Body of pancreas (tissue), 4 donors: ENCODE results near the gene LHB. TPM values are rescaled to one million over a fixed set of nuclear protein-coding genes. Genes with fewer than 3 reads are reported as not detected.
"Not testable (repeated sequence)": the region's sequence is repeated elsewhere in the genome, so short reads cannot be mapped to it uniquely, and the experiment has no call there.

Source experiments
- ATAC-seq: fragments of 150-250 bp; one replicate; pipeline ENCODE4 v1.9.1; 2016
- DNase-seq, 4 donors: peaks; one replicate each; pipeline ENCODE4 v3.0.0-alpha.2; 2019
- H3K27ac ChIP-seq, 4 donors: fragments of 200-600 bp; sonication (generic); 1 replicate in 3 of 4; 2 replicates in 1 of 4; pipeline versions ENCODE4 v1.5.1 to v1.6.1; 2016 to 2019; ENCODE audit warnings: mild to moderate bottlenecking in 1 of 4, mixed read lengths in 1 of 4, moderate library complexity in 1 of 4
- H3K27me3 ChIP-seq, 2 donors: fragments of 200-600 bp; sonication (generic); one replicate each; pipeline ENCODE4 v1.6.0; 2016; ENCODE audit warnings: mild to moderate bottlenecking in 1 of 2
- H3K36me3 ChIP-seq, 2 donors: fragments of 200-600 bp; sonication (generic); replicated peaks in 1 of 2; 2 replicates each; pipeline ENCODE4 v1.5.1; 2016; ENCODE audit warnings: low read depth in 2 of 2; ENCODE audit not compliant: insufficient read depth in 1 of 2
- H3K4me1 ChIP-seq: fragments of 200-600 bp; sonication (generic); one replicate; pipeline ENCODE4 v1.6.0; 2016
- H3K4me3 ChIP-seq, 2 donors: fragments of 200-600 bp; sonication (generic); 1 replicate in 1 of 2; 2 replicates in 1 of 2; pipeline ENCODE4 v1.5.1; 2016 to 2019
- H3K9me3 ChIP-seq, 3 donors: fragments of 200-600 bp; sonication (generic); 1 replicate in 2 of 3; 2 replicates in 1 of 3; pipeline ENCODE4 v1.5.1; 2016
- POLR2A ChIP-seq, 3 donors: fragments of 450-650 bp; IDR thresholded peaks; one replicate each; pipeline ENCODE4 v1.6.1; 2016; ENCODE audit warnings: antibody characterized with exemption in 3 of 3, mild to moderate bottlenecking in 2 of 3
- WGBS, 2 donors: methylation state at CpG; one replicate each; pipeline ENCODE4 v1.1.5; 2017; 5-methylcytosine and 5-hydroxymethylcytosine counted together
- intact Hi-C: fragments of 100-400 bp; cut with DNase I; formaldehyde crosslinking; loops from one replicate; pipeline ENCODE4 v1.15.1; 2023
- total RNA-seq, 2 donors: library from RNA; depleted of rRNA; stranded (reverse); fragments of >200 nt; gene quantifications; one replicate each; pipeline ENCODE4 v1.1.0, GENCODE V29; 2016
- TF ChIP-seq, protein P1 (sequence below), 7 experiments: fragments of 450-650 bp in 4 of 7; fragments of 200-600 bp in 3 of 7; sonication (generic) in 3 of 7; IDR thresholded peaks; one replicate each; pipeline ENCODE4 v1.5.1; 2016 to 2019; ENCODE audit warnings: antibody characterized with exemption in 7 of 7

LHB gene
- total RNA-seq, 2 donors from 2014 or later = 45.8 TPM; not detected in 1

DNA sequence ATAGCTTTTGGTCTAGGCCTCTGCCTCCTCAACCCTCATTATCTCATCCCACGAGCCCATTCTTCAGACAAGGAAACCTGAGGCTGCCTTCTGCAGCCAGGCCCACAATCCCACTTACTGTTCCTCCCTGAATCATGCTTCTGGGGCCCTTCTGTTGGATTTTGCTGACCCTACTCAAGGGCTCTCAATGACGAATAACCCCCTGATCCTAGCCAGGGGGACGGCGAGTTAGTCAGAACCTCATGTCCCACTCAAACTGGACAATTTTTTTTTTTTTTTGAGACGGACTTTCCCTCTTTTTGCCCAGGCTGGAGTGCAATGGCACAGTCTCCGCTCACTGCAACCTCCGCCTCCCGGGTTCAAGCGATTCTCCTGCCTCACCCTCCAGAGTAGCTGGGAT is 5.2 kb upstream of the LHB start:
- no peaks in the 10 kb centered on the region for H3K9me3 ChIP-seq
- no peak for DNase-seq
- H3K4me3 ChIP-seq = no peak overlapping the region
- intact Hi-C loops = no loop called here
- H3K27me3 ChIP-seq = no peaks in the 10 kb centered on the region
- H3K36me3 ChIP-seq = no peaks in the 10 kb centered on the region
- H3K4me1 ChIP-seq = peaks cover 32% of the 10 kb centered on the region
- H3K27ac ChIP-seq = no peak overlapping the region
- no peak for ATAC-seq
- TF ChIP-seq, protein P1, sequence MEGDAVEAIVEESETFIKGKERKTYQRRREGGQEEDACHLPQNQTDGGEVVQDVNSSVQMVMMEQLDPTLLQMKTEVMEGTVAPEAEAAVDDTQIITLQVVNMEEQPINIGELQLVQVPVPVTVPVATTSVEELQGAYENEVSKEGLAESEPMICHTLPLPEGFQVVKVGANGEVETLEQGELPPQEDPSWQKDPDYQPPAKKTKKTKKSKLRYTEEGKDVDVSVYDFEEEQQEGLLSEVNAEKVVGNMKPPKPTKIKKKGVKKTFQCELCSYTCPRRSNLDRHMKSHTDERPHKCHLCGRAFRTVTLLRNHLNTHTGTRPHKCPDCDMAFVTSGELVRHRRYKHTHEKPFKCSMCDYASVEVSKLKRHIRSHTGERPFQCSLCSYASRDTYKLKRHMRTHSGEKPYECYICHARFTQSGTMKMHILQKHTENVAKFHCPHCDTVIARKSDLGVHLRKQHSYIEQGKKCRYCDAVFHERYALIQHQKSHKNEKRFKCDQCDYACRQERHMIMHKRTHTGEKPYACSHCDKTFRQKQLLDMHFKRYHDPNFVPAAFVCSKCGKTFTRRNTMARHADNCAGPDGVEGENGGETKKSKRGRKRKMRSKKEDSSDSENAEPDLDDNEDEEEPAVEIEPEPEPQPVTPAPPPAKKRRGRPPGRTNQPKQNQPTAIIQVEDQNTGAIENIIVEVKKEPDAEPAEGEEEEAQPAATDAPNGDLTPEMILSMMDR (IDR thresholded peaks at IDR 0.05) = no peak
- TF ChIP-seq POLR2A (IDR thresholded peaks at IDR 0.05) = no peak
- WGBS, 2 donors = 87 to 89% methylated on average over 9 of the region's 9 CpGs

- Histone ChIP-seq H3K9me3 (no peaks in the 10 kb centered on the region), H3K27me3 (no peaks in the 10 kb centered on the region), H3K27ac (no peak overlapping the region), H3K36me3 (no peaks in the 10 kb centered on the region), H3K4me3 (no peak overlapping the region), H3K4me1 (peaks cover 32% of the 10 kb centered on the region)
- DNase-seq = no peak
- intact Hi-C loops = no loop called here
- no peak for TF ChIP-seq POLR2A (IDR thresholded peaks at IDR 0.05)
- TF ChIP-seq, protein P1 (IDR thresholded peaks at IDR 0.05) = no peak
- ATAC-seq = no peak
- 56 to 61% methylated on average over 16 of the region's 16 CpGs for WGBS, 2 donors
These were observed 4.3 kb upstream of the LHB start for GRCh38 chr19:49020931-49021895.

DNA sequence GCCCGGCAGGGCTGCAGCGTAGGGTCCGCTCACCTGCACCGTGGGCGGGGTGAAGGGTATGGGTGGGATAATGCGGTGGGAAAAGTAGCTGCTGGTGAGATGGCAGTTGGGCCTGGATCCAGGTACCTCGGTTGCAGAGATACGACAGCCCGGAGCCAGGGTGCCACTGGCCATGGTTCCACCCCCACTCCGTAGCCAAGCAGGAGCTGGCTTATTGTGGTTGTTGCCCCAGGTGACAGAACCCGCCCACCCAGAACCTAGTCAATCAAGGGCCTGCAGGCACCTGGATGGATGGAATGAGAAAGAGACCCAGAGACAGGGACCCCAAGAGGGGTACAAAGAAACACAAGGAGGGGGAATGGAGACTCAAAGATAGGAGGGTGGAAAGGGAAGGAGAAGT is 3.5 kb upstream of the LHB start:
- DNase-seq (peak; percentile 75 to 92 (median 82)), ATAC-seq (peak; percentile 71)
- Histone ChIP-seq H3K27me3 (no peaks in the 10 kb centered on the region), H3K27ac (peak overlapping the region in 2 of 4 donors; percentile 73 to 79), H3K9me3 (no peaks in the 10 kb centered on the region), H3K4me3 (no peak overlapping the region), H3K36me3 (no peaks in the 10 kb centered on the region), H3K4me1 (peaks cover 32% of the 10 kb centered on the region)
- TF ChIP-seq, protein P1 (IDR thresholded peaks at IDR 0.05) = no peak
- no peak for TF ChIP-seq POLR2A (IDR thresholded peaks at IDR 0.05)
- intact Hi-C loops = no loop called here
- WGBS, 2 donors = 18 to 53% methylated on average over 3 to 11 of the region's 11 CpGs

DNA sequence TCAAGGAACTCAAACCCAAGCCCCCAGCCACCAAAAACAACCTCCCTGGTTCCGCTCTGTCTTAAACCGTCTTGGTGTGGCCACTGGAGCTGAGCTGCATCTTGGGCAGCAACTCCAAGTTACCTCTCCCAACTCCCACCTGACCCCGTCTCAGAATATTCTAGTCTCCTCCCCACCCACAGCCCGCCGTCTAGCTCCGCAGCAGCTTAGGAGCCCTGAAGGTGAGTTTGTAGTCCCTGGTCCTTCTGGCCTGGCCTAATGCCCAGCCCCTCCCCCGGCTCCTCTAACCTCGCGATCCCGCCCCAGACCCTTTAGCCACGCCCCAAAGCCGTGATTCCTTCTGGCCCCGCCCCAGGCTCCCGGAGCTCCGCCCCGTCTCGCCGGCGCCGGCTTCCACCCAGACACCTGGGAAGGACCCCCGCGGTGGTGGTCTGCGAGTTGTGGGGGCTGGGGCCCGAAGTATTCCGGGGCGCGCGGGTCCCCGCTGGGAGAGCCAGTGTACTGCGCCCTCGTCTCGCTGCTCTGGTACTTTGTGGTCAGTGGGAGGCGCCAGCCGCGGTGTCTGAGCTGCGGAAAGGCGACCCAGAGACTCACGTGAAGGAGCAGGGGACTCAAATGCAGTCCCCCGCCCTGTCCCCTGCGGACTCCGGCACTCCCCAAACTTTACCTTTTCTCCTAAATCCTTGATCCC is 2.5 kb upstream of the LHB start:
- peak; percentile 85 for ATAC-seq

GRCh38 chr19:49018388-49019241 is 1.7 kb upstream of the LHB start:
- 13 to 23% methylated on average over 19 to 49 of the region's 50 CpGs for WGBS, 2 donors
- H3K4me3 ChIP-seq, H3K9me3 ChIP-seq, ATAC-seq, H3K27ac ChIP-seq, intact Hi-C loops, H3K36me3 ChIP-seq, H3K27me3 ChIP-seq: not testable (repeated sequence)
- peak; percentile 26 to 57 (median 34) for DNase-seq
- peaks cover 32% of the 10 kb centered on the region for H3K4me1 ChIP-seq

More for the DNA sequence above, 2.5 kb upstream of the LHB start:
- DNase-seq = peak; percentile 90 to 98 (median 92)
- Histone ChIP-seq H3K9me3 (no peaks in the 10 kb centered on the region), H3K27ac (peak overlapping the region in 3 of 4 donors; percentile 65 to 79 (median 73)), H3K27me3 (no peaks in the 10 kb centered on the region), H3K4me1 (peaks cover 32% of the 10 kb centered on the region), H3K4me3 (peak overlapping the region in 1 of 2 donors; percentile 32), H3K36me3 (no peaks in the 10 kb centered on the region)
- intact Hi-C loops = no loop called here
- 5 to 7% methylated on average over 20 to 41 of the region's 41 CpGs for WGBS, 2 donors
- TF ChIP-seq POLR2A (IDR thresholded peaks at IDR 0.05) = peak in 2 of 3 donors; percentile 24 to 33
- TF ChIP-seq, protein P1 (IDR thresholded peaks at IDR 0.05) = peak in 3 of 7 experiments; percentile 19 to 23 (median 20)
